K562 (cell line): ENCODE data around the gene PRSS12. TPM values are rescaled to one million over a fixed set of nuclear protein-coding genes. Genes with fewer than 3 reads are reported as not detected.

ENCODE experiments used
- CBX2 ChIP-seq: fragments of 200-600 bp; sonication (generic); IDR thresholded peaks from one replicate; pipeline ENCODE4 v1.6.1; 2012; ENCODE audit warnings: mild to moderate bottlenecking, low read length, inconsistent platforms; ENCODE audit not compliant: insufficient read depth, poor library complexity, severe bottlenecking
- FOXP4 ChIP-seq: sonication (generic); formaldehyde crosslinking; IDR thresholded peaks from 2 replicates; pipeline ENCODE4 v1.8.0; 2022; ENCODE audit warnings: mild to moderate bottlenecking, missing genetic modification reagents, borderline replicate concordance
- HMBOX1 ChIP-seq: sonication (generic); IDR thresholded peaks from 2 replicates; pipeline ENCODE4 v1.6.1; 2016
- KDM1A ChIP-seq, 2 experiments: fragments of 450-650 bp; IDR thresholded peaks; 2 replicates each; pipeline ENCODE4 v1.6.1; 2016; ENCODE audit warnings: mild to moderate bottlenecking in 2 of 2
- KDM2B ChIP-seq: fragments of 250-450 bp; sonication (Bioruptor Pico); IDR thresholded peaks from 2 replicates; pipeline ENCODE4 v1.8.0; 2021; ENCODE audit warnings: mild to moderate bottlenecking, moderate library complexity
- KDM4B ChIP-seq, 2 experiments: fragments of 450-650 bp in 1 of 2; sonication (generic) in 1 of 2; IDR thresholded peaks; 2 replicates each; pipeline ENCODE4 v1.6.1; 2016 to 2017; ENCODE audit warnings: borderline replicate concordance in 2 of 2, antibody characterized with exemption in 1 of 2, low read depth in 1 of 2, mild to moderate bottlenecking in 1 of 2
- MAFG ChIP-seq: fragments of 450-650 bp; conservative IDR thresholded peaks from 2 replicates; pipeline ENCODE4 v1.6.1; 2016; ENCODE audit warnings: missing genetic modification characterization, missing compliant biosample characterization
- MBD1 ChIP-seq: fragments of 250-450 bp; sonication (Bioruptor Pico); IDR thresholded peaks from 2 replicates; pipeline ENCODE4 v1.8.0; 2022; ENCODE audit warnings: inconsistent platforms
- NELFE ChIP-seq: IDR thresholded peaks from 2 replicates; pipeline ENCODE4 v1.6.1; 2011; ENCODE audit warnings: mild to moderate bottlenecking; ENCODE audit not compliant: insufficient read depth, insufficient read length
- TEAD2 ChIP-seq: fragments of 450-650 bp; IDR thresholded peaks from 2 replicates; pipeline ENCODE4 v1.6.1; 2016; ENCODE audit warnings: missing genetic modification characterization, control low read depth, missing compliant biosample characterization
- TSC22D4 ChIP-seq: fragments of 450-650 bp; IDR thresholded peaks from 2 replicates; pipeline ENCODE4 v1.6.1; 2016; ENCODE audit warnings: missing genetic modification characterization, missing biosample characterization, control low read depth
- TSHZ1 ChIP-seq: fragments of 250-450 bp; sonication (Bioruptor Pico); IDR thresholded peaks from 2 replicates; pipeline ENCODE4 v1.4.0; 2020; ENCODE audit warnings: mild to moderate bottlenecking, moderate library complexity
- ZMIZ1 ChIP-seq, 2 experiments: fragments of 150-350 bp in 1 of 2; IDR thresholded peaks; 2 replicates each; pipeline ENCODE4 v1.6.1; 2012 to 2016; ENCODE audit warnings: low read depth in 2 of 2, low read length in 2 of 2, mild to moderate bottlenecking in 1 of 2, moderate library complexity in 1 of 2
- ZNF134 ChIP-seq: fragments of 250-450 bp; sonication (Bioruptor Pico); conservative IDR thresholded peaks from 2 replicates; pipeline ENCODE4 v1.4.0; 2020
- ZNF232 ChIP-seq: sonication (generic); formaldehyde crosslinking; IDR thresholded peaks from 2 replicates; pipeline ENCODE4 v1.8.0; 2022; ENCODE audit warnings: mild to moderate bottlenecking, missing genetic modification reagents
- ZNF316 ChIP-seq: fragments of 450-650 bp; IDR thresholded peaks from 2 replicates; pipeline ENCODE4 v1.6.1; 2016
- ZNF431 ChIP-seq: sonication (generic); formaldehyde crosslinking; IDR thresholded peaks from 2 replicates; pipeline ENCODE4 v1.8.0; 2022; ENCODE audit warnings: mild to moderate bottlenecking, missing genetic modification reagents
- polyA plus RNA-seq, 8 experiments: library from polyadenylated mRNA; depleted of rRNA in 4 of 8; stranded (reverse) in 5 of 8; unstranded in 3 of 8; fragments of >200 nt; fragmentation: Nextera tagmentation in 2 of 8; fragmentation: Illumina TruSeq in 1 of 8; extraction: Ambion mirVana in 2 of 8; extraction: Trizol in 1 of 8; gene quantifications; 2 replicates each; pipeline versions ENCODE4 v1.2.1 to v1.2.3, GENCODE V29; 2011 to 2014; ENCODE audit warnings: inconsistent platforms in 1 of 8, missing spikeins in 1 of 8
- total RNA-seq, 7 experiments: library from RNA; depleted of rRNA in 6 of 7; stranded (reverse); fragments of >200 nt in 6 of 7; fragmentation: Illumina TruSeq in 2 of 7; extraction: Trizol in 2 of 7; gene quantifications; 2 replicates each; pipeline versions ENCODE4 v1.2.1 to v1.2.3, GENCODE V29; 2011 to 2021; ENCODE audit warnings: low replicate concordance in 1 of 7

Gene PRSS12
- total and polyA plus RNA-seq, 9 of the 15 experiments (the other 6 are each of a cell fraction or from before 2014, with no cell fraction given), result 0.06 to 0.11 (median 0.09) TPM; not detected in 6

- no peak for TF ChIP-seq ZMIZ1 (IDR thresholded peaks at IDR 0.05; ENCODE audit: low read depth in 2 of 2, low read length in 2 of 2)
- TF ChIP-seq MBD1, result no peak
- TF ChIP-seq NELFE, result no peak
- TF ChIP-seq FOXP4 (CRISPR knock-in tag), result no peak
- no peak for TF ChIP-seq TSC22D4 (tag)
- no peak for TF ChIP-seq TEAD2 (tag)
- no peak for TF ChIP-seq KDM4B (IDR thresholded peaks at IDR 0.05; ENCODE audit: borderline replicate concordance in 2 of 2, low read depth in 1 of 2)
- no peak for TF ChIP-seq KDM1A (IDR thresholded peaks at IDR 0.05)
- peak; percentile 84 for TF ChIP-seq ZNF316
- no peak for TF ChIP-seq ZNF134 (CRISPR knock-in tag)
- no peak for TF ChIP-seq TSHZ1 (CRISPR knock-in tag)
- TF ChIP-seq KDM2B (CRISPR knock-in tag), result no peak
- TF ChIP-seq CBX2, result no peak
- no peak for TF ChIP-seq HMBOX1
- peak; percentile 79 for TF ChIP-seq MAFG
- no peak for TF ChIP-seq ZNF232 (CRISPR knock-in tag)
- TF ChIP-seq ZNF431 (CRISPR knock-in tag), result no peak
Measured at GRCh38 chr4:118271788-118272187, 81.0 kb downstream of the PRSS12 start (continued).
